Activated CD4-positive, CD25-positive, alpha-beta regulatory T cell (primary cell): Measurements from ENCODE around the gene C2CD3.

Source experiments
- DNase-seq, 4 experiments: peaks; one replicate each; lab custom pipeline; 2025; lab: John Stamatoyannopoulos, UW

C2CD3 gene

GRCh38 chr11:73980001-73980961 is 190.5 kb downstream of the C2CD3 start:
- peak; percentile 21 to 68 (median 47) for DNase-seq

GRCh38 chr11:73978576-73979086 is 192.2 kb downstream of the C2CD3 start:
- no peak for DNase-seq

- DNase-seq = no peak
Measured at GRCh38 chr11:73977856-73978519, 192.8 kb downstream of the C2CD3 start.

- DNase-seq = no peak
Measured at GRCh38 chr11:73976451-73977151, 194.2 kb downstream of the C2CD3 start.

- no peak for DNase-seq
Measured at GRCh38 chr11:73975479-73975757, 195.4 kb downstream of the C2CD3 start.

GRCh38 chr11:73974604-73975478 is 196.0 kb downstream of the C2CD3 start:
- DNase-seq = no peak

GRCh38 chr11:73972620-73973449 is 198.0 kb downstream of the C2CD3 start:
- no peak for DNase-seq

GRCh38 chr11:73972187-73972586 is 198.6 kb downstream of the C2CD3 start:
- no peak for DNase-seq

- no peak for DNase-seq
Measured at GRCh38 chr11:73971175-73971719, 199.6 kb downstream of the C2CD3 start.

GRCh38 chr11:73969991-73970800 is 200.6 kb downstream of the C2CD3 start:
- peak in 1 of 4 experiments; percentile 16 for DNase-seq

GRCh38 chr11:73969091-73969490 is 201.7 kb downstream of the C2CD3 start:
- no peak for DNase-seq

- no peak for DNase-seq
Measured at GRCh38 chr11:73968356-73968966, 202.3 kb downstream of the C2CD3 start.

GRCh38 chr11:73965764-73966121 is 205.1 kb downstream of the C2CD3 start:
- no peak for DNase-seq

- DNase-seq = no peak
Measured at GRCh38 chr11:73965076-73965763, 205.6 kb downstream of the C2CD3 start.

GRCh38 chr11:73963861-73964260 is 206.9 kb downstream of the C2CD3 start:
- DNase-seq = no peak
